ENCODE measurements around the gene ANGPTL2. TPM values are rescaled to one million over a fixed set of nuclear protein-coding genes. Genes with fewer than 3 reads are reported as not detected.

Gene ANGPTL2
- total RNA-seq, 1 experiment from 2014 or later: 5.1 TPM

- Histone ChIP-seq H3K9ac (ENCODE audit: extremely low read depth, insufficient read length, low read length) (no peak overlapping the region), H3K18ac (ENCODE audit: insufficient read length, low read depth, low read length) (no peak overlapping the region), H2BK12ac (ENCODE audit: insufficient read length, low read depth, low read length) (no peak overlapping the region), H2BK5ac (ENCODE audit: insufficient read length, low read length) (no peak overlapping the region), H3K4me2 (ENCODE audit: insufficient read depth, insufficient read length, low read length) (no peak overlapping the region), H3K23ac (ENCODE audit: insufficient read length, low read depth, low read length) (no peak overlapping the region), H4K8ac (replicated peaks; ENCODE audit: insufficient read length, low read depth, low read length) (no peak overlapping the region), H2AK5ac (ENCODE audit: insufficient read length, low read length) (no peak overlapping the region), H3K79me2 (ENCODE audit: insufficient read depth, low read length) (no peaks in the 10 kb centered on the region), H2BK120ac (ENCODE audit: low read depth, low read length, poor library complexity, severe bottlenecking) (no peak overlapping the region), H3K9me3 (ENCODE audit: control insufficient read depth, low read depth, low read length) (no peaks in the 10 kb centered on the region), H4K20me1 (ENCODE audit: control insufficient read depth, insufficient read depth, insufficient read length) (no peaks in the 10 kb centered on the region), H3K14ac (ENCODE audit: insufficient read depth, low read length) (no peak overlapping the region), H3T11ph (ENCODE audit: low read length) (no peak overlapping the region), H3K56ac (ENCODE audit: insufficient read length, low read depth, low read length) (no peak overlapping the region), H3K79me1 (ENCODE audit: insufficient read depth, low read depth, low read length, poor library complexity, severe bottlenecking) (no peaks in the 10 kb centered on the region), H3K27ac (ENCODE audit: insufficient read length, low read depth, low read length) (no peak overlapping the region), H3K23me2 (ENCODE audit: insufficient read length, low read depth, low read length, poor library complexity, severe bottlenecking) (no peaks in the 10 kb centered on the region), H4K91ac (ENCODE audit: insufficient read length, low read depth, low read length) (no peak overlapping the region), H3K4ac (ENCODE audit: low read depth, low read length) (no peak overlapping the region), H4K5ac (ENCODE audit: insufficient read length, low read depth, low read length) (no peak overlapping the region), H2BK20ac (ENCODE audit: low read depth, low read length, poor library complexity, severe bottlenecking) (no peak overlapping the region), H3K4me1 (ENCODE audit: insufficient read depth, low read length) (peaks cover 14% of the 10 kb centered on the region; the same call in 1 of the 2 replicates), H2BK15ac (ENCODE audit: low read depth, low read length) (no peak overlapping the region), H3K27me3 (ENCODE audit: insufficient read depth, low read length) (no peaks in the 10 kb centered on the region), H2AFZ (ENCODE audit: low read length) (no peak overlapping the region)
- whole genome bisulfite sequencing (ENCODE audit: extremely low coverage, insufficient read length, low lambda C conversion rate): no CpG with 5 or more reads among the region's 5 CpGs
- H3K9me3 Mint-ChIP-seq: no peaks in the 10 kb centered on the region
- peaks cover 44 to 45% of the 10 kb centered on the region in 2 experiments for H3K4me1 Mint-ChIP-seq
- H3K4me3 Mint-ChIP-seq: no peak overlapping the region
- H3K27ac Mint-ChIP-seq: no peak overlapping the region; a peak in 1 of 7 replicates
- TF ChIP-seq CTCF (conservative IDR thresholded peaks at IDR 0.05): no peak
- no peak for DNase-seq
- peaks cover 2 to 3% (median 3%) of the 10 kb centered on the region in 3 experiments; a peak in 4 of 7 replicates for H3K36me3 Mint-ChIP-seq (ENCODE audit: insufficient read depth in 1 of 3, low read depth in 3 of 3)
- no peaks in the 10 kb centered on the region for H3K27me3 Mint-ChIP-seq (ENCODE audit: low read depth)
Observed at GRCh38 chr9:127109212-127109711, 13.2 kb downstream of the ANGPTL2 start.
